A549 (cell line): ENCODE measurements around the gene MBD2.

Experiments used
- CTCF ChIP-seq: fragments of >200 bp; sonication (Bioruptor Twin); formaldehyde crosslinking; IDR thresholded peaks from 3 replicates; pipeline ENCODE4 v1.5.1; 2016
- REST ChIP-seq: fragments of 200-600 bp; sonication (generic); IDR thresholded peaks from 2 replicates; pipeline ENCODE4 v1.6.1; 2016; ENCODE audit warnings: antibody characterized with exemption, mild to moderate bottlenecking, moderate library complexity

- no peak for TF ChIP-seq REST
- no peak for TF ChIP-seq CTCF
Observed at GRCh38 chr18:54191352-54191751, 33.1 kb downstream of the MBD2 start.
